Measurements from ENCODE around the gene CIDEA. TPM values are rescaled to one million over a fixed set of nuclear protein-coding genes. Genes with fewer than 3 reads are reported as not detected.

CIDEA gene
- total and polyA plus RNA-seq, 9 of the 15 experiments (the other 6 are each of a cell fraction or from before 2014, with no cell fraction given), result not detected

- TF ChIP-seq ZBTB11 (CRISPR knock-in tag; IDR thresholded peaks at IDR 0.05) (no peak), RHOXF2B (CRISPR knock-in tag; conservative IDR thresholded peaks at IDR 0.05) (no peak), ZNF318 (IDR thresholded peaks at IDR 0.05; ENCODE audit: borderline replicate concordance in 1 of 2, low read depth in 1 of 2) (no peak), RAD51 (IDR thresholded peaks at IDR 0.05; ENCODE audit: borderline replicate concordance, low read depth) (no peak), KLF13 (tag; IDR thresholded peaks at IDR 0.05; ENCODE audit: borderline replicate concordance, low read depth) (no peak), GABPA (tag; conservative IDR thresholded peaks at IDR 0.05; ENCODE audit: low read depth) (no peak), BRF2 (IDR thresholded peaks at IDR 0.05; ENCODE audit: borderline replicate concordance, insufficient read depth, insufficient read length) (no peak), TAF1 (IDR thresholded peaks at IDR 0.05; ENCODE audit: control insufficient read depth, extremely low read depth, insufficient read depth, low read length, severe bottlenecking) (peak; percentile 43), RCOR1 (IDR thresholded peaks at IDR 0.05; ENCODE audit: borderline replicate concordance in 1 of 2, low read depth in 2 of 2, low read length in 2 of 2) (no peak), ARID3B (CRISPR knock-in tag; IDR thresholded peaks at IDR 0.05; ENCODE audit: borderline replicate concordance) (no peak), ZBED1 (IDR thresholded peaks at IDR 0.05) (no peak)
Observed at GRCh38 chr18:12308386-12309100, 54.4 kb downstream of the CIDEA start (continued).

All from K562 (cell line).